HepG2 (cell line): ENCODE data around the gene ACAP2. TPM values are rescaled to one million over a fixed set of nuclear protein-coding genes. Genes with fewer than 3 reads are reported as not detected.

Experiments
- ATAC-seq: fragments of 200-7000 bp; cut with Tn5 transposase; 3 replicates; pipeline ENCODE4 v1.9.1; 2020; ENCODE audit warnings: mild to moderate bottlenecking, moderate library complexity
- BruUV-seq: library from RNA; stranded (reverse); fragments of 400-500 nt; replicated peaks from 2 replicates; lab custom pipeline; 2021; lab: Mats Ljungman, UMichigan
- CTCF ChIA-PET: fragments of 300-600 bp; formaldehyde crosslinking; extraction: SDS; loops from one replicate; lab custom pipeline; 2021; ENCODE audit warnings: low total read pairs, inconsistent platforms, low intra/inter-chr PET ratio; lab: Yijun Ruan, JAX
- POLR2A ChIA-PET: fragments of 350-600 bp; sonication (Branson Sonifier 250); formaldehyde crosslinking; loops from one replicate; lab custom pipeline; 2020; ENCODE audit warnings: antibody characterized with exemption, inconsistent platforms; lab: Yijun Ruan, JAX
- DNase-seq: peaks from one replicate; pipeline ENCODE4 v3.0.0-alpha.2; 2015; ENCODE audit warnings: low spot score
- FAIRE-seq: peaks from 3 replicates; lab custom pipeline; 2011; peaks lifted over from hg19 to GRCh38; lab: Jason Lieb, UNC
- H2AFZ ChIP-seq: one replicate; pipeline ENCODE4 v1.6.1; 2011; ENCODE audit warnings: low read length, inconsistent platforms
- H3K27ac ChIP-seq: fragments of 300-600 bp; 3 replicates; pipeline ENCODE4 v1.8.0; 2011; ENCODE audit warnings: mixed run types, mild to moderate bottlenecking, mixed read lengths, low read length, inconsistent platforms; ENCODE audit not compliant: insufficient read depth; ENCODE audit errors: extremely low read length
- H3K27me3 ChIP-seq, 2 experiments: fragments of 200-600 bp in 1 of 2; 2 replicates in 1 of 2; 3 replicates in 1 of 2; pipeline versions ENCODE4 v1.6.0 to v1.8.0; 2011; ENCODE audit warnings: low read length in 2 of 2, mild to moderate bottlenecking in 2 of 2, moderate library complexity in 2 of 2, inconsistent platforms in 1 of 2; ENCODE audit not compliant: insufficient read depth in 2 of 2, control insufficient read depth in 1 of 2
- H3K36me3 ChIP-seq, 2 experiments: fragments of 200-600 bp in 1 of 2; replicated peaks in 1 of 2; 2 replicates in 1 of 2; 3 replicates in 1 of 2; pipeline versions ENCODE4 v1.5.1 to v1.8.0; 2011; ENCODE audit warnings: low read length in 2 of 2, inconsistent platforms in 1 of 2; ENCODE audit not compliant: insufficient read depth in 2 of 2, control insufficient read depth in 1 of 2
- H3K4me1 ChIP-seq: 2 replicates; pipeline ENCODE4 v1.5.1; 2012; ENCODE audit warnings: low read length, inconsistent platforms; ENCODE audit not compliant: insufficient read depth
- H3K4me2 ChIP-seq: 2 replicates; pipeline ENCODE4 v1.6.0; 2011; ENCODE audit warnings: low read depth, low read length, inconsistent platforms
- H3K4me3 ChIP-seq, 3 experiments: fragments of 200-600 bp in 1 of 3; sonication (generic), shearing (Covaris generic) in 1 of 3; replicated peaks in 1 of 3; 2 replicates each; pipeline ENCODE4 v1.5.1; 2011 to 2016; ENCODE audit warnings: low read length in 3 of 3, inconsistent platforms in 2 of 3, low read depth in 2 of 3, mild to moderate bottlenecking in 2 of 3, control low read depth in 1 of 3, mixed read lengths in 1 of 3; ENCODE audit not compliant: insufficient read depth in 1 of 3
- H3K79me2 ChIP-seq: one replicate; pipeline ENCODE4 v1.6.1; 2011; ENCODE audit warnings: low read length, inconsistent platforms; ENCODE audit not compliant: insufficient read depth
- H3K9ac ChIP-seq: 2 replicates; pipeline ENCODE4 v1.6.0; 2011; ENCODE audit warnings: mild to moderate bottlenecking, low read depth, low read length, inconsistent platforms; ENCODE audit not compliant: insufficient read depth
- H3K9me3 ChIP-seq: 2 replicates; pipeline ENCODE4 v1.5.1; 2012; ENCODE audit warnings: mild to moderate bottlenecking, low read length
- H4K20me1 ChIP-seq: 2 replicates; pipeline ENCODE4 v1.6.0; 2011; ENCODE audit warnings: inconsistent platforms, mild to moderate bottlenecking, low read length, moderate library complexity; ENCODE audit not compliant: insufficient read depth
- NR2F1 ChIP-seq, 2 experiments: fragments of 450-650 bp in 1 of 2; formaldehyde crosslinking in 1 of 2; IDR thresholded peaks; 2 replicates each; pipeline versions ENCODE4 v1.5.0 to v1.6.1; 2016 to 2020; ENCODE audit warnings: mild to moderate bottlenecking in 1 of 2, missing compliant biosample characterization in 1 of 2, missing genetic modification reagents in 1 of 2, moderate library complexity in 1 of 2
- ZMYM3 ChIP-seq: sonication (generic); formaldehyde crosslinking; IDR thresholded peaks from 2 replicates; pipeline ENCODE4 v1.5.1; 2020; ENCODE audit warnings: mild to moderate bottlenecking, missing genetic modification reagents
- ZNF768 ChIP-seq: sonication (generic); formaldehyde crosslinking; IDR thresholded peaks from 2 replicates; pipeline ENCODE4 v1.4.0; 2020; ENCODE audit warnings: missing genetic modification reagents
- WGBS: methylation state at CpG from one replicate; pipeline ENCODE4 v1.1.6; 2017; ENCODE audit warnings: low lambda C conversion rate; 5-methylcytosine and 5-hydroxymethylcytosine counted together
- in situ Hi-C: cut with HindIII; loops from 2 replicates; pipeline ENCODE4 v1.10.0; 2017; ENCODE audit warnings: low pct_unique_long_range_greater_than_20kb; ENCODE audit not compliant: extremely low pct_ligation_motif_present
- intact Hi-C: fragments of 100-400 bp; cut with micrococcal nuclease; formaldehyde crosslinking; loops from one replicate; pipeline ENCODE4 v1.10.0; 2022; ENCODE audit not compliant: unreplicated experiment
- polyA plus RNA-seq, 8 experiments: library from polyadenylated mRNA; depleted of rRNA in 3 of 8; stranded (reverse) in 7 of 8; unstranded in 1 of 8; fragments of >200 nt; fragmentation: Illumina TruSeq in 4 of 8; extraction: Trizol in 4 of 8; gene quantifications; 2 replicates each; pipeline versions ENCODE4 v1.2.1 to v1.2.3, GENCODE V29; 2011 to 2016; ENCODE audit warnings: low read depth in 4 of 8, missing spikeins in 1 of 8, mixed read lengths in 1 of 8; ENCODE audit not compliant: insufficient read depth in 1 of 8
- total RNA-seq, 5 experiments: library from RNA; depleted of rRNA; stranded (reverse); fragments of >200 nt; fragmentation: Illumina TruSeq; extraction: Trizol; gene quantifications; 2 replicates each; pipeline ENCODE4 v1.2.3, GENCODE V29; 2016; ENCODE audit warnings: low read depth in 1 of 5
- TF ChIP-seq, protein P1 (sequence below): sonication (generic); formaldehyde crosslinking; IDR thresholded peaks from 2 replicates; pipeline ENCODE4 v1.5.1; 2020; ENCODE audit warnings: mild to moderate bottlenecking, missing genetic modification reagents, moderate library complexity

ACAP2 gene
- total and polyA plus RNA-seq, 2 of the 13 experiments (the other 11 are each of a cell fraction or from before 2014, with no cell fraction given) = 7.3 to 23.9 TPM

DNA sequence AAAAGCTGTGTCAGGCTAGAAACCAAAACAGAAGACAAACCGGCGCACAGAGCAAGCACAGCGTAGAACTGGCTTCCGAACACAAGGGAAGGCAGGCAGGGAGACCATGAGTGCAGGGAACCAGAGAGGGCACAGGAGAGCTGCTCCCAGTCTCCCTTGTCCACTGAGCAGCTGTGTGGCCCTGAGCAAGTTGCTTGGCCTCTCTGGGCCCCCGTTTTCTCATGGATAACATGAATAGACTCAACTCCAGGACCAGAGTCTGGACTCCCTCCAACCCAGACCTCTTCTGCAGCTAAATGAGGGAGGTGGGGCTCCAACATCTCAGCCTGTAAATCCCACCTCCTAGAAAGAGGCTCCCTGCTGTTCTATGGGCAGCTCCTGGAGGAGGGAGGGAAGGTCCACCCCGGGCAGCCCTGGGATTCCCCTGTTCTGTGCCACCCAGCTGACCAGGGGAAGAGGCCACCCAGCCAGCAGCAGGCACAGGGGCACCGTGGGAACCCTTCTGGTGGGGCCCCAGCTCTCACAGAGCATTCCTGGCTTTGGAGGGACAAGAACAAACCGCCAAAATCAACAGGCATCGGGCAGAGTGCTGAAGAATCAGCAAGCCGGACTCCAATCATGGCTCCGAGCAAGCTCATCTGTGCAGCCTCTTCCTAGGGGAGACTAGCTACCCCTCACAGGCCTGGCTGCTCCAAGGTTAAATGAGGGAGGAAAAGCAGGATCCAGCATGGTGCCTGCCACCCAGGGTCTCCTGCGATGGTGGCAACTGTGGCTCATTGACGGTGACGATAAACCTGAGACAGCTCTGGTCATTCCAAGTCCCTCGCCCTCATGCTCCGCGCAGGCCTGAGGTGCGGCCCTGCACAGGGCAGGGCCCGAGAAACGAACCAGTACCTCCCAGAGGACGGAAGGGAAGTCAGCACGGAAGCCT, 187.0 kb downstream of the ACAP2 start:
- no peaks in the 10 kb centered on the region for H3K9me3 ChIP-seq
- no TSS peak for BruUV-seq
- FAIRE-seq = no peak
- no peaks in the 10 kb centered on the region for H4K20me1 ChIP-seq
- peak; percentile 59; the same call in 1 of the 2 replicates for TF ChIP-seq ZMYM3 (CRISPR knock-in tag)
- no peak for TF ChIP-seq NR2F1 (CRISPR knock-in tag; IDR thresholded peaks at IDR 0.05)
- TF ChIP-seq, protein P1, sequence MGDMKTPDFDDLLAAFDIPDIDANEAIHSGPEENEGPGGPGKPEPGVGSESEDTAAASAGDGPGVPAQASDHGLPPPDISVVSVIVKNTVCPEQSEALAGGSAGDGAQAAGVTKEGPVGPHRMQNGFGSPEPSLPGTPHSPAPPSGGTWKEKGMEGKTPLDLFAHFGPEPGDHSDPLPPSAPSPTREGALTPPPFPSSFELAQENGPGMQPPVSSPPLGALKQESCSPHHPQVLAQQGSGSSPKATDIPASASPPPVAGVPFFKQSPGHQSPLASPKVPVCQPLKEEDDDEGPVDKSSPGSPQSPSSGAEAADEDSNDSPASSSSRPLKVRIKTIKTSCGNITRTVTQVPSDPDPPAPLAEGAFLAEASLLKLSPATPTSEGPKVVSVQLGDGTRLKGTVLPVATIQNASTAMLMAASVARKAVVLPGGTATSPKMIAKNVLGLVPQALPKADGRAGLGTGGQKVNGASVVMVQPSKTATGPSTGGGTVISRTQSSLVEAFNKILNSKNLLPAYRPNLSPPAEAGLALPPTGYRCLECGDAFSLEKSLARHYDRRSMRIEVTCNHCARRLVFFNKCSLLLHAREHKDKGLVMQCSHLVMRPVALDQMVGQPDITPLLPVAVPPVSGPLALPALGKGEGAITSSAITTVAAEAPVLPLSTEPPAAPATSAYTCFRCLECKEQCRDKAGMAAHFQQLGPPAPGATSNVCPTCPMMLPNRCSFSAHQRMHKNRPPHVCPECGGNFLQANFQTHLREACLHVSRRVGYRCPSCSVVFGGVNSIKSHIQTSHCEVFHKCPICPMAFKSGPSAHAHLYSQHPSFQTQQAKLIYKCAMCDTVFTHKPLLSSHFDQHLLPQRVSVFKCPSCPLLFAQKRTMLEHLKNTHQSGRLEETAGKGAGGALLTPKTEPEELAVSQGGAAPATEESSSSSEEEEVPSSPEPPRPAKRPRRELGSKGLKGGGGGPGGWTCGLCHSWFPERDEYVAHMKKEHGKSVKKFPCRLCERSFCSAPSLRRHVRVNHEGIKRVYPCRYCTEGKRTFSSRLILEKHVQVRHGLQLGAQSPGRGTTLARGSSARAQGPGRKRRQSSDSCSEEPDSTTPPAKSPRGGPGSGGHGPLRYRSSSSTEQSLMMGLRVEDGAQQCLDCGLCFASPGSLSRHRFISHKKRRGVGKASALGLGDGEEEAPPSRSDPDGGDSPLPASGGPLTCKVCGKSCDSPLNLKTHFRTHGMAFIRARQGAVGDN (CRISPR knock-in tag) = 0 out of 2 replicates have a peak, but pooled peaks have one; percentile 1
- peak; percentile 96 for TF ChIP-seq ZNF768 (CRISPR knock-in tag)
- no peaks in the 10 kb centered on the region for H3K27me3 ChIP-seq
- no peak overlapping the region for H3K4me2 ChIP-seq
- H3K9ac ChIP-seq = no peak overlapping the region
- in situ Hi-C loops = loop anchor here (5.0 to 10.0 kb wide), 2 partner anchors 251 to 584 kb away; partner anchors contain the start of gene LSG1
- no peak overlapping the region for H3K4me3 ChIP-seq
- no peak overlapping the region for H2AFZ ChIP-seq
- CTCF ChIA-PET = no interaction called here
- H3K4me1 ChIP-seq = peaks cover 27% of the 10 kb centered on the region
- no peak overlapping the region for H3K27ac ChIP-seq
- H3K79me2 ChIP-seq = peaks cover 25% of the 10 kb centered on the region
- DNase-seq = no peak
- 98% methylated on average over 9 of the region's 22 CpGs for WGBS
- ATAC-seq = no peak
- peaks cover 0 to 2% of the 10 kb centered on the region in 2 experiments; a peak in 2 of 5 replicates for H3K36me3 ChIP-seq
- POLR2A ChIA-PET = interaction anchor here (0.6 kb wide), 1 partner anchor 255 kb away, joined by 3 read pairs; no protein-coding TSS in a partner anchor
- intact Hi-C loops = no loop called here
